GM19455 (cell line): ENCODE data around the gene NHLRC4.

Experiments used
- ATAC-seq: cut with Tn5 transposase; IDR thresholded peaks from one replicate; pipeline ENCODE4 v1.9.1; 2021; ENCODE audit not compliant: unreplicated experiment

The NHLRC4 gene

GRCh38 chr16:566475-567372 lies at the start of gene NHLRC4:
Gene NHLRC4, plus strand, starts transcription at chr16:567005. Its CDS starts 1,043 bp downstream, at chr16:568048.
- ATAC-seq, result no peak

DNA sequence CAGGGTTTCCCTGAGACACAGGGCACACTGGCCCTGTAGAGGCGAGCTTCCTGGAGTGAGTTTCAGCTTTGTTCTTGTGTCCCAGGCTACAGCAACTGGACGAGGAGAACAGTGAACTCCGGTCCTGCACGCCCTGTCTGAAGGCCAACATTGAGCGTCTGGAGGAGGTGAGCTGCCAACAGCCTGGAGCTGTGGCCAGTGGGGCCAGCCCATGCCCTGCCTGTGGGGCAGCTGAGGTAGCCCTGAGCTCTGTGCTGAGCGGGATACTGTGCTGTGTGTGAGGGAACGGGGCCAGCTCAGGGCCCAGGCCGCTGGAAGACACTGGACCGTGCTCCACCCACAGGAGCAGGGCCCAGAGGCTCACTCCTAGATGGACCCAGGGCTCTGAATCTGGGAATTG lies 47.9 kb upstream of the NHLRC4 start:
- no peak for ATAC-seq

- no peak for ATAC-seq
Observed at GRCh38 chr16:519425-519824, 47.4 kb upstream of the NHLRC4 start.

- no peak for ATAC-seq
Observed at GRCh38 chr16:519841-520687, 46.7 kb upstream of the NHLRC4 start.

DNA sequence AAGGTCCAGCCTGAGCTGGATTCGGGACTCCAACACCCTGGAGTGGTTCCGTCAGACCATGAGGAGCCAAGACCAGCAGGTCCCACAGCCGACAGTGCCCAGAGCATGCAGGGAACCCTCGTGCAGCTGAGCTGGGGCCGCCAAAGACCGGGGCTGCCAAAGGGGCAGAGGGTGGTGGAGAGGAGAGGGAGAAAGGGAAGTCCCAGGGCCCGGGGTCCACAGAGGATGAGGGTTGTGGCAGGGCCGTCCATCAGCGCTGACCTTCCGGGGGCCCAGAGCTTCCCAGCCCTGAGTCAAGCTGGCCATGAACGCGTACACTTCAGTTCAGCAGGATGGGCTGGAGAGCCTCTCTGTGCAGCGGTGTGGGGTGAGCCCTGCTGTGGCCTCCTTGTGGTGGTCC lies 46.0 kb upstream of the NHLRC4 start:
- ATAC-seq, result no peak

GRCh38 chr16:521381-522210 lies 45.2 kb upstream of the NHLRC4 start:
- ATAC-seq, result no peak

DNA sequence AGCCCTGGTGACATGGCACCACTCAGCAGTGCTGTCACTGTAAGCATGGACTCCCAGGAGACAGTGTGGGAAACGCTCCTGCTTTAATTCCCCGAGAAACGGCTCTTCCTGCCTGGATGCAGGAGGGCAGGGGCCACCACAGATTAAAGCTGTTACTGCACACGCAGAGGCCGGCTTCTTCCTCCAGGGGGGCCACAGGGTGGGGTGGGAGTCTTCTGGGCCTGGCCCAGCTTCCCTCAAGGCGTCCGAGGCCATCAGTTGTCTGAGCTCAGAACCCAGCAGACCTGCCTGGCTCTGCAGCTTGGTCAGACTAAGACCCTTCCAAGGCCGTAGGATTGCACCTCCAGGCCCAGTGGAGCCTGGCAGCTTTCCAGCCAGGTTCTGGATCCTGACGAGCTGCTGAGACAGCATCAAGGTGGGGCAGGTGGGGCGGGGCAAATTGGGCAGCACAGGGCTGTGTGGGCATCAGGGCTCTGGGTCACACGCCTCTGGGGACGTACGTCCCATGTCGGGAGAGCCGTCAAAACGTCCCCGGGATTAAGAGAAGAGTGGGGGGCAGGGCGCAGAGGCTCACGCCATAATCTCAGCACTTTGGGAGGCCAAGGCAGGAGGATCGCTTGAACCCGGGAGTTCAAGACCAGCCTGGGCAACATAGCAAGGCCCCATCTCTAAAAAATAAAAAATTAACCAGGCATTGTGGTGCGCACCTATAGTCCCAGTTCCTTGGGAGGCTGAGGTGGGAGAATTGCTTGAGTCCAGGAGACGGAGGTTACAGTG lies 44.3 kb upstream of the NHLRC4 start:
- ATAC-seq, result no peak

DNA sequence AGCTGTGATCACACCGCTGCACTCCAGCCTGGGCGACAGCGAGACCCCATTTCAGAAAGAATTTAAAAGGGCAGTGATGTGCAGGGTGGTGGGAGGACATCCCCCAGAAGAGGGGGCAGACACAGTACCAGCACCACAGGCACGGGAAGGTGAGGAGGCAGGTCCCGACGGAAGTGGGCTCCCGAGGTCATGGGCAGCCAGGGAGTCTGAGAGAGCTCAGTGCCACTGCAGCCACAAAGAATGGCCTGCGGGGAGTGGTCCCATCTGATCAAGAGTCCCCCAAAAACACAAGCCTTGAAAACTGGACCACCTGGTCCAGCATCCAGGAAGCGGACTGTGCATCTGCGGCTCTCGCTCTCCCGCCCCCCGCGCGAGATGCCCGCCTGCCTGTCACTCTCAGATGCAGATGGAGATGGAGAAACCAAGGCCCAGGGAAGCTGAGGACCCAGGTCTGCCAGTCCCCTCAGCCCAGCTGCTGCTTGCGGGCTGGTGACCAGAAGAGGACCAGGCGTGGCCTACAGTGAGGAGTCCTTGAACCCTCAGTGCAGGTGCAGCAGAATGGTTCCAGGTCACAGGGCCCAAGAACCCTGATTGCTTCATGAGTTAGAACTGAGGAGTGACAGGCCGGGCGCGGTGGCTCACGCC lies 43.6 kb upstream of the NHLRC4 start:
- no peak for ATAC-seq

- no peak for ATAC-seq
Observed at GRCh38 chr16:524274-525040, 42.3 kb upstream of the NHLRC4 start.

DNA sequence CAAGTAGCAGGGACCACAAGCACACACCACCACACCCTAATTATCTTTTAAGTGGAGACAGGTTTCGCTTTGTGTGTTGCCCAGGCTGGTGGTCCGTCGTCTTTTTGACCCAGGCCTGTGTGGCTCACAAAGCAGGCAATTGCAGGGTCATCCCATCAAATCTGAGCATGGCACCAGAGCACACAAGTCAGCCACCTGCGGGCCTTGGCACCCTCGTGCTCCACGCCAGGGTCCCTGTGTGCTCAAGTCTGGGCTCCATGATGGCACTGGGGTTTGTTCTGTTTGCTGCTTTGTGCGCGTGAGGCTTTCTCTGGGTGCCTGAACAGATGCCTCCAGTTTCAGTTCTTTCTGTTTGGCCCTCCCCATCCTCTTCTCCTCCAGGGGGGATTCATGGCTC lies 41.7 kb upstream of the NHLRC4 start:
- no peak for ATAC-seq

DNA sequence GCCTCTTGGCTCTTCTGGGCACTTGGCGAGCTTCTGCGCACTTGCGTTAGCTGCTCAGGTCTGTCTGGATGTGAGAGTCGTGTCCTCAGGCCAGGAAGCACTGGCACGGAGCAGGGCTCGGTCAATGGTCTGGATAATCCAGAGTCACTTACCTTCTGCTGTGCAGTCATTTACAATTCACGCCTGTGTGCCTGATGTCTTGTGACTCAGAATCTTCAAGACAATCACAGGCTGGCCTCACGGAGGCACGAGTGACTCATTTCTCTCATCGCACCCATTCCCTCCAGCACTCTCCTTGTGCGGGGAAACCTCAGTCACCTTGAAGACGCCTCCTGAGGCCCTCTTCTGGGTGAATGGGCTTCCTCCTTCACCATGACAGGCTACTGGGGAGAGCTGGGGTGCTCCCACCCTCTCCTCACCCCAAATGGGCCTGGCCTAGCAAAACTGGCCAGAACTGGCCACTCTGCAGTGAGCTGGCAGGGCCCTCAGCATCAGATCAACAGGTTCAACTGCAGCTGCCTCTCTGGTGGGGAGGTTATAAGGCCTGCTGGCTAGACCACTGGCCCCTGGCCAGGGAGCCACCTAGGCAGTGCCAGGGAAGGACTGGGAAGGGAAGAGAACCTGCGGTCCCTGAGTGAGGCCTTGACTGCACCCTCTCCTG lies 41.2 kb upstream of the NHLRC4 start:
- ATAC-seq, result no peak

GRCh38 chr16:526181-527014 lies 40.4 kb upstream of the NHLRC4 start:
- peak; percentile 9 for ATAC-seq

- peak; percentile 59 for ATAC-seq
Observed at GRCh38 chr16:527015-527903, 39.5 kb upstream of the NHLRC4 start, which contains the start of gene CAPN15. Gene CAPN15, plus strand, starts transcription at chr16:527712. Its CDS starts 19,127 bp downstream, at chr16:546839.

- peak; percentile 5 for ATAC-seq
Observed at GRCh38 chr16:528111-529011, 38.4 kb upstream of the NHLRC4 start.

DNA sequence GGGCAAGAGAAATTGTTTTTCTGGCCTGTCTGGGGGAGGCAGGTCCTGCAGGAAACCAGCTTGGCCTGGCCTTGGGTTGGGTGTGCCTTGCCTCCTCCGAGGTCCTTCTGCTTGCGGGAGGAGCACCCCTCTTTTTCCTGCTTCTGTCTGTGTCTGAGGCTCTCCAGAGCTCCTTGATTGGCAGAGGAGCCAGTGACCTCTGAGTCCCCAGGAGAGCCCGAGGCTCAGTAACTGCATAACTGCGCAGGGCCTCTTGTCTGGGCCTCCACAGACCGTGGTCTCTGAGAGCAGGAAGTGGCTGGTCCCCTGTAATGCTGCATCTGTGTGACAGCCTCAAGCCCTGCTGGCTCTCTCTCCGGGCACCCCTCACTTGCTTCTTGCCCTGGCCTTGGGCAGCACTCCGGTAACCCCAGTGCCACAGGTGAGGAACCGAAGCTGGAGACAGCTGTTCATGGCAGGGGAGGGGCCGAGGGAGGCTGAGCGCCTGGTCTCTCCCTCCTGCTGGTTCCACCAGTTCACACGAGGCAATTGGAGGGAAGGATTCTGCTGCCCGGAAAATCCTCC lies 37.7 kb upstream of the NHLRC4 start:
- no peak for ATAC-seq
